Keratinocyte (primary cell): ENCODE results near the gene CPT1B. TPM values are rescaled to one million over a fixed set of nuclear protein-coding genes. Genes with fewer than 3 reads are reported as not detected.

Experiments
- DNase-seq: peaks from one replicate; pipeline ENCODE4 v3.0.0-alpha.2; 2011; ENCODE audit warnings: low read depth, missing footprints, low spot score
- FAIRE-seq: peaks from 2 replicates; lab custom pipeline; 2011; peaks lifted over from hg19 to GRCh38; lab: Jason Lieb, UNC
- H2AFZ ChIP-seq: 2 replicates; pipeline ENCODE4 v1.6.0; 2012; ENCODE audit warnings: low read length, control low read depth, inconsistent platforms; ENCODE audit not compliant: control insufficient read depth
- H3K27ac ChIP-seq: 2 replicates; pipeline ENCODE4 v1.5.1; 2011; ENCODE audit warnings: low read length; ENCODE audit not compliant: control insufficient read depth, insufficient read depth
- H3K27me3 ChIP-seq: 3 replicates; pipeline ENCODE4 v1.6.0; 2011; ENCODE audit warnings: low read length; ENCODE audit not compliant: control insufficient read depth, insufficient read depth; ENCODE audit errors: extremely low read depth
- H3K36me3 ChIP-seq, 2 experiments: 2 replicates in 1 of 2; 3 replicates in 1 of 2; pipeline ENCODE4 v1.5.1; 2011; ENCODE audit warnings: low read length in 2 of 2, mild to moderate bottlenecking in 1 of 2; ENCODE audit not compliant: control insufficient read depth in 2 of 2, insufficient read depth in 2 of 2; ENCODE audit errors: extremely low read depth in 1 of 2
- H3K4me1 ChIP-seq: 3 replicates; pipeline ENCODE4 v1.5.1; 2011; ENCODE audit warnings: low read length; ENCODE audit not compliant: control insufficient read depth, insufficient read depth; ENCODE audit errors: extremely low read depth
- H3K4me2 ChIP-seq: 3 replicates; pipeline ENCODE4 v1.6.0; 2011; ENCODE audit warnings: low read depth, low read length; ENCODE audit not compliant: control insufficient read depth, insufficient read depth; ENCODE audit errors: extremely low read depth
- H3K4me3 ChIP-seq, 3 experiments: fragments of 200-600 bp in 1 of 3; sonication (generic) in 1 of 3; 2 replicates in 2 of 3; 3 replicates in 1 of 3; pipeline ENCODE4 v1.5.1; 2011 to 2016; ENCODE audit warnings: low read length in 3 of 3, mild to moderate bottlenecking in 3 of 3, control low read depth in 2 of 3, inconsistent platforms in 1 of 3, low read depth in 1 of 3, mixed read lengths in 1 of 3, mixed run types in 1 of 3, moderate library complexity in 1 of 3; ENCODE audit not compliant: control insufficient read depth in 2 of 3, insufficient read depth in 2 of 3; ENCODE audit errors: extremely low read depth in 1 of 3
- H3K79me2 ChIP-seq: 2 replicates; pipeline ENCODE4 v1.6.0; 2012; ENCODE audit warnings: low read length; ENCODE audit not compliant: control insufficient read depth, insufficient read depth
- H3K9ac ChIP-seq: 3 replicates; pipeline ENCODE4 v1.6.0; 2011; ENCODE audit warnings: low read length; ENCODE audit not compliant: control insufficient read depth, insufficient read depth; ENCODE audit errors: extremely low read depth
- H3K9me1 ChIP-seq: 3 replicates; pipeline ENCODE4 v1.6.0; 2011; ENCODE audit warnings: low read length; ENCODE audit not compliant: control insufficient read depth, insufficient read depth; ENCODE audit errors: extremely low read depth
- H3K9me3 ChIP-seq: 2 replicates; pipeline ENCODE4 v1.5.1; 2012; ENCODE audit warnings: low read depth, low read length; ENCODE audit not compliant: control insufficient read depth
- H4K20me1 ChIP-seq: 3 replicates; pipeline ENCODE4 v1.6.0; 2011; ENCODE audit warnings: low read length; ENCODE audit not compliant: control insufficient read depth, insufficient read depth; ENCODE audit errors: extremely low read depth
- CTCF ChIP-seq, 3 experiments: IDR thresholded peaks in 1 of 3; conservative IDR thresholded peaks in 1 of 3; optimal IDR thresholded peaks in 1 of 3; 2 replicates in 2 of 3; 3 replicates in 1 of 3; pipeline versions ENCODE3 to v1.5.1; 2011; ENCODE audit warnings: low read length in 3 of 3, mild to moderate bottlenecking in 3 of 3, moderate library complexity in 2 of 3, control low read depth in 1 of 3, inconsistent platforms in 1 of 3; ENCODE audit not compliant: insufficient read depth in 2 of 3; ENCODE audit errors: extremely low read depth in 1 of 3
- EZH2 ChIP-seq: IDR thresholded peaks from one replicate; pipeline ENCODE4 v1.6.1; 2012; ENCODE audit warnings: inconsistent platforms, mild to moderate bottlenecking, low read length, moderate library complexity
- dilution Hi-C: fragments of 300-500 bp; cut with MboI; formaldehyde crosslinking; loops from one replicate; pipeline ENCODE4 v1.7.0; 2020; ENCODE audit warnings: low sequenced_read_pairs; ENCODE audit not compliant: extremely low pct_ligation_motif_present
- polyA plus RNA-seq, 5 experiments: library from polyadenylated mRNA; depleted of rRNA in 3 of 5; stranded (reverse) in 3 of 5; stranded (forward) in 1 of 5; unstranded in 1 of 5; fragments of >200 nt; gene quantifications; 1 replicate in 1 of 5; 2 replicates in 3 of 5; 3 replicates in 1 of 5; pipeline versions ENCODE4 v1.2.1 to v1.2.3, GENCODE V29; 2011 to 2012; ENCODE audit warnings: missing spikeins in 2 of 5, low read depth in 1 of 5, low replicate concordance in 1 of 5

Gene CPT1B
- polyA plus RNA-seq, 1 donor (not counting 4 experiments of a cell fraction or from before 2014, with no cell fraction given), result 11.0 TPM

GRCh38 chr22:50584106-50585096, 6.2 kb upstream of the CPT1B start:
- H3K4me3 ChIP-seq, result peak overlapping the region in 1 of 3 experiments; percentile 94
- peak overlapping the region; percentile 96 for H3K4me2 ChIP-seq
- no peaks in the 10 kb centered on the region for H3K9me1 ChIP-seq
- no peak overlapping the region for H2AFZ ChIP-seq
- H3K36me3 ChIP-seq, result peaks cover 1 to 6% of the 10 kb centered on the region in 2 experiments
- DNase-seq, result no peak
- peak; percentile 52 for FAIRE-seq
- dilution Hi-C loops, result no loop called here
- no peaks in the 10 kb centered on the region for H3K9me3 ChIP-seq
- no peak for TF ChIP-seq EZH2
- no peak for TF ChIP-seq CTCF (optimal IDR thresholded peaks at IDR 0.05 in 1 of 3, IDR thresholded peaks at IDR 0.05 in 1 of 3, conservative IDR thresholded peaks at IDR 0.05 in 1 of 3; ENCODE audit: extremely low read depth in 1 of 3, insufficient read depth in 2 of 3, low read length in 3 of 3)
- no peak overlapping the region for H3K27ac ChIP-seq
- H3K4me1 ChIP-seq, result peaks cover 12% of the 10 kb centered on the region
- no peaks in the 10 kb centered on the region for H3K27me3 ChIP-seq
- peaks cover 15% of the 10 kb centered on the region for H3K79me2 ChIP-seq
- H4K20me1 ChIP-seq, result no peaks in the 10 kb centered on the region
- H3K9ac ChIP-seq, result peak overlapping the region; percentile 95

- H3K4me3 ChIP-seq, result peak overlapping the region; percentile 79 to 94 (median 89)
- peak overlapping the region; percentile 96 for H3K4me2 ChIP-seq
- H3K36me3 ChIP-seq, result peaks cover 2 to 11% of the 10 kb centered on the region in 2 experiments
- H3K9ac ChIP-seq, result peak overlapping the region; percentile 95
- H3K79me2 ChIP-seq, result peaks cover 15% of the 10 kb centered on the region
- H3K9me3 ChIP-seq, result no peaks in the 10 kb centered on the region
- no peaks in the 10 kb centered on the region for H4K20me1 ChIP-seq
- H3K9me1 ChIP-seq, result no peaks in the 10 kb centered on the region
- FAIRE-seq (peak; percentile 13), DNase-seq (no peak)
- TF ChIP-seq CTCF (optimal IDR thresholded peaks at IDR 0.05 in 1 of 3, IDR thresholded peaks at IDR 0.05 in 1 of 3, conservative IDR thresholded peaks at IDR 0.05 in 1 of 3; ENCODE audit: extremely low read depth in 1 of 3, insufficient read depth in 2 of 3, low read length in 3 of 3), result no peak
- H3K4me1 ChIP-seq, result peaks cover 12% of the 10 kb centered on the region
- peak overlapping the region; percentile 67 for H2AFZ ChIP-seq
- dilution Hi-C loops, result no loop called here
- no peaks in the 10 kb centered on the region for H3K27me3 ChIP-seq
- H3K27ac ChIP-seq, result peak overlapping the region; percentile 39
Measured at GRCh38 chr22:50583294-50583861, 5.2 kb upstream of the CPT1B start.
